GM18499 (cell line): ENCODE measurements around the gene ZFAND6.

Experiments
- ATAC-seq: cut with Tn5 transposase; IDR thresholded peaks from one replicate; pipeline ENCODE4 v1.9.1; 2021; ENCODE audit warnings: moderate number of reproducible peaks; ENCODE audit not compliant: insufficient read depth, unreplicated experiment

ZFAND6 gene

GRCh38 chr15:80183306-80183705 lies 123.8 kb downstream of the ZFAND6 start:
- no peak for ATAC-seq

- no peak for ATAC-seq
These were observed 124.4 kb downstream of the ZFAND6 start for GRCh38 chr15:80183886-80184285.

GRCh38 chr15:80184554-80184953 lies 125.1 kb downstream of the ZFAND6 start:
- ATAC-seq: no peak

GRCh38 chr15:80185152-80185551 lies 125.7 kb downstream of the ZFAND6 start:
- ATAC-seq: no peak

- ATAC-seq: no peak
These were observed 126.6 kb downstream of the ZFAND6 start for GRCh38 chr15:80186066-80186465.

- ATAC-seq: no peak
These were observed 127.1 kb downstream of the ZFAND6 start for GRCh38 chr15:80186597-80186996.
